VCaP (cell line): ENCODE measurements around the gene SH3GLB2.

ENCODE experiments used
- H3K27ac ChIP-seq: fragments of 450-650 bp; 2 replicates; pipeline ENCODE4 v1.5.1; 2017
- TF ChIP-seq, protein P1 (sequence below): fragments of 450-650 bp; conservative IDR thresholded peaks from 2 replicates; pipeline ENCODE4 v1.5.1; 2017; ENCODE audit warnings: mild to moderate bottlenecking, moderate library complexity

The SH3GLB2 gene

DNA sequence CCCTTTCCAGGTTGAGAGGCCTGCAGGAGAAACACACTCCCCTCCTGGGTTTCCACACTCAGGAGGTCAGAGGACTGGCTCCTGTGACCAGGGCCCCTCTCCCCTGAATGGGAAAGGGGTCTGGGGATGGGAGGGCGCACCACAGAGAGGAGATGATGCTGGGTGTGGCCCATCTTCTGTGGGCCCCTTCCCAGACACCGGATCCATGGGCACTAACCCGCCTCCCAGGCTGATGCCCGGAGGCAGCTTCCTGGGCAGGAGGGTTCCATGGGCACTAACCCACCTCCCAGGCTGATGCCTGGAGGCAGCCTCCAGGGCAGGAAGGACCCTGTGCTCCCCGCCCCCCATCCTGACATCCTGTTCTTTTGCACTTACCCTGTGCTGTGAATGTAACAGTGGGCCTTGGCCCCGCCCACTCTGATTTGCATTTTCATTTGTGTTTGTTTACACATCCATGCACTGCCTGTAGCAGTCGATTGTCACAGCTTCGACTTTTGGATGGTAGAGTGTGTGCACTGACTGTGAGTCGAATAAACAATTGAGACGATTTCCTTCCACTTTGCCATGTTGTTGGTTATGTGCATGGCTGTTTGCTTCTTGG is 43.5 kb upstream of the SH3GLB2 start:
- no peak overlapping the region for H3K27ac ChIP-seq
- TF ChIP-seq, protein P1, sequence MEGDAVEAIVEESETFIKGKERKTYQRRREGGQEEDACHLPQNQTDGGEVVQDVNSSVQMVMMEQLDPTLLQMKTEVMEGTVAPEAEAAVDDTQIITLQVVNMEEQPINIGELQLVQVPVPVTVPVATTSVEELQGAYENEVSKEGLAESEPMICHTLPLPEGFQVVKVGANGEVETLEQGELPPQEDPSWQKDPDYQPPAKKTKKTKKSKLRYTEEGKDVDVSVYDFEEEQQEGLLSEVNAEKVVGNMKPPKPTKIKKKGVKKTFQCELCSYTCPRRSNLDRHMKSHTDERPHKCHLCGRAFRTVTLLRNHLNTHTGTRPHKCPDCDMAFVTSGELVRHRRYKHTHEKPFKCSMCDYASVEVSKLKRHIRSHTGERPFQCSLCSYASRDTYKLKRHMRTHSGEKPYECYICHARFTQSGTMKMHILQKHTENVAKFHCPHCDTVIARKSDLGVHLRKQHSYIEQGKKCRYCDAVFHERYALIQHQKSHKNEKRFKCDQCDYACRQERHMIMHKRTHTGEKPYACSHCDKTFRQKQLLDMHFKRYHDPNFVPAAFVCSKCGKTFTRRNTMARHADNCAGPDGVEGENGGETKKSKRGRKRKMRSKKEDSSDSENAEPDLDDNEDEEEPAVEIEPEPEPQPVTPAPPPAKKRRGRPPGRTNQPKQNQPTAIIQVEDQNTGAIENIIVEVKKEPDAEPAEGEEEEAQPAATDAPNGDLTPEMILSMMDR = no peak

DNA sequence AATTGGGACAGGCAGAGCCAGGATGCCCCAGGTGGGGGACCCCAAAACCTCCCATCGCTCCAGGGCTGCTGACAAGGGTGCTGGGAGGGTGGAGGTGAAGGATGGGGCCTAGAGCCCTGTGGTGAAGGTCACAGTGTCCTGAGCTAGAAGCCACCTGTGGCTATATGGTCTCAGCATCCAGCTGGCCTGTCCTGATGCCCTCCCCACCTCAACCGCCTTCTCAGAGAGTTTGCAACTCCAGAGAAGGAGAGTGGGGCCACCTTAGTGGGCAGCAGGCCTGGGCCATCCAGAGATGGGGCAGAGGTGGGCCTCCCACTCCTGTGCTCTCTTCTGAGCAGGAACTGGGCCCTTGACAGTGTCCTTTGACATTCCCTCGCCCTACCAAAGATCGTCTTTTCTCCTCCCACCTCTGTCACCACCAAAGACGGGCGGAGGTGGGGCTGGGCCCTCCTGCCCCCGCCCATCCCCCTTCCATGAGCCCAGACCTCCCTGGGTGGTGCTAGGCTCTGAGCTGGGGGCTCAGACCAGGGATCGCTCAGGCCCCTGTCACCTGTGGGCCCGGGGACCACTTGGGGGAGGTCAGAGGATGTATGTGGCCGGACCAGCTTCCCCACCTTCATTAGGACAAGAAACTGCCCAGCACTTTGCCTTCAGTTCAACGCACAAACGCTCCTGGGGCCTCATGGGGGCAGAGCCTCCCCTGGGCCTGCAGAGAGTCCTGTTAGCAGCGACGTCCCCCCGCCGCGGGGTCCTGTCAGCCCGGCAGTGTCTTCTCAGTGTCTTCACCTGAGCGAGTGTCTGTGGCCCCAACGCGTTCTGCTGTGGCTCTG is 42.8 kb upstream of the SH3GLB2 start:
- no peak overlapping the region for H3K27ac ChIP-seq
- TF ChIP-seq, protein P1 = no peak

DNA sequence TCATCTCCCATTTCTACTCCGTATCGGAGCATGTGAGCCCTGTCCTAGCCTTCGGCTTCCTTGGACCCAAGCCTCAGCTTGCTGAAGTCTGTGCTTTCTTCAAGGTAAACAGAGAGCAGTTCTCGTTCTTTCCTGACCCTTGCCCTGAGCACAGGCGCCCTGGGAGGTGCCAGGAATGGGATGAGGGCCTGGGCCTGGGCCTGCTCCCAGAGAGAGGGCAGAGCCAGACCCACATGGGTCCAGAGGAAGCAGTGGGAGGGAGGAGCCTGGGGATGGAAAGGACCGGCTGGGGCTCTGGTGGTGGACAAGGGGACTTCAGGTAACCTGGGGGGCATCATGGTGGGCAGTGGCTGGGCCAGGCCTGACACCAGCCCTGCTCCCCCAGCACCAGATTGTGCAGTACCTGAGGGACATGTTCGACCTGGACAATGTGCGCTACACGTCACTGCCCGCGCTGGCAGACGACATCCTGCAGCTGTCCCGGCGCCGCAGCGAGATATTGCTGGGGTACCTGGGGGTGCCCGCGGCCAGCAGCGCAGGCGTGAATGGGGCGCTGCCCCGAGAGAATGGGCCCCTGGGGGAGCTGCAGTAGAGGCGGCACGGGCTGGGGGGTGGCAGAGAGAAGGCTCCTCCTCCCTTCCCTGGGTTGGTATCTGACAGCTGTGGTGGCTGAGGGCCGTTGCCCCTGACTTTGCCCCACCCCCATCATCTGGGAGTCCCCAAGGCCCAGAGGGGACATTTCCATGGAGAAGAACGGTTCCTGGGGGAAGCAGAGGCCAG is 41.9 kb upstream of the SH3GLB2 start:
- TF ChIP-seq, protein P1 = no peak
- no peak overlapping the region for H3K27ac ChIP-seq

DNA sequence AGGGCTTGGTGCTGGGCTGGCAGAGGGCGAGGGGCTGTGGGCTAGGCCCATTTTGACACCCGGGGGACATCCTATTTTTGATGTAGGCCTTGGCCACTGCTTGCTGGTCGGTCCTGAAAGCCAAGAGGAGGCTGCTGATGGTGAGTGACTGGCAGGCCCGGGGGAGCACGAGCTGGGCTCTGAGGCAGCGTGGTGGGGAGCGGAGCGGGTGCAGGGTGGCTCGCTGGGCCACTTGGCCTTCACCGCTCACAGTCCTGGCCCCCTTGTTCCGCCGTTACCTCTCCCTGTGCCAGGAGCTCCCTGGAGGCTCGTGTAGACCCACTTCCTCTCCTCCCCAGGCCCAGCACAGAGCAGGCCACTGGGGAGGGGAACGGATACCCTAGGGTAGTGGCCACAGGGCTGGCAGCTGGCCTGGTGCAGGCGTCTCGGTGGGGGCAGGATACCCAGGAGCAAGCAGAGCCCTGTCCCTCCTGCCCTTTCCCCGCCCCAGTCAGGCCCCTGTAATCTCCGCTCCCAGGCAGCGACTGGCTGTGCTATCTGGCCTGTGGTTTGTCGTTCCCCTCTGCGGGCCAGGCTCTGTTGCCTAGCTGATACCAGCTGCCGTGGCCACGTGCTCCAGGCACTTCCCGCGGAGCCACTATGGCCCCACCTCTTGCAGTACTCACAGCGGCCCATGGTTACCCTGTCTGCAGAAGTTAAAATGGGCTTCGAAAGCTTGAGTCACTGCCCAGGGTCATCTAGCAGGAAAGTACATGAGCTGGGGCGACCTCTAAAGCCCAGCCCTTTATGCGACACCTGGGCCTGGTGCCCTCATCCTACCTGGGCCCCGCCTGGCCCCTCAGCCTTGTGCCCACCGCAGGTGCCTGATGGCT is 41.1 kb upstream of the SH3GLB2 start:
- no peak overlapping the region for H3K27ac ChIP-seq
- TF ChIP-seq, protein P1 = no peak

DNA sequence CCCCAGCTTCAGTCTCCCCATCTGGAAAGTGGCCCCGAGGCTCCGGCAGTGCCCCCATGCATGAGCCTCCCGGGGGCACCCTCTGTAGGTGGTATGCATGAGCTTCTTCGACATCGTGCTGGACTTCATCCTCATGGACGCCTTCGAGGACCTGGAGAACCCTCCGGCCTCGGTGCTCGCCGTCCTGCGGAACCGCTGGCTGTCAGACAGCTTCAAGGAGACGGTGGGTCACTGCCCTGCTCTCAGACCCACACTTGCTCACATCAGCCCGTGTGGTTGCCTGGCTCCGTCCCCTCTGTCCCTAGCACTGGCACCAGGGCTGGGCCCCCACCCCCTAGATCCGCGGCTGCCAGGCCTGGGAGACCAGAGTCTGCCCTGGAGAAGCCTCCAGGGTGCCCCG is 40.0 kb upstream of the SH3GLB2 start:
- no peak overlapping the region for H3K27ac ChIP-seq
- TF ChIP-seq, protein P1 = no peak

DNA sequence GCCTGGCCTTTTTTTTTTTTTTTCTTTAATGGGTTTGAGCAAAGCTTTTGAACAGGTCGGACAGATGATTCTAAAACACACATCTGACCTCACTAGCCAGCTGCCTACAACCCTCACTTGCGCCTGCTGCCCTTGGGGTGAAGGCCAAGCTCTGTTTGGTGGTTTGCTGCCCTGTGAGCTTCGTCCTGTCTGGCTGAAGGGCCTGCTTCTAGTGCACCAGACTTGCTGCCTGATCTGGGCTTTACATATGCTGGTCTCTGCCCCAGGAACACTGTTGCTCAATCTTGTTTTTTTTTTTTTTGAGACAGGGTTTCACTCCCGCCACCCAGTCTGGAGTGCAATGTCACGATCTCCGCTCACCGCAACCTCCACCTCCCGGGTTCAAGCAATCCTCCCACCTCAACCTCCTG is 36.4 kb upstream of the SH3GLB2 start:
- H3K27ac ChIP-seq = no peak overlapping the region
- TF ChIP-seq, protein P1 = no peak
